Raji (cell line): Measurements from ENCODE around the gene ERI3.

Experiments
- POLR2A ChIP-seq: IDR thresholded peaks from 2 replicates; pipeline ENCODE4 v1.6.1; 2011; ENCODE audit warnings: low read depth, low read length, control low read depth; ENCODE audit not compliant: insufficient read depth

ERI3 gene

GRCh38 chr1:44270686-44271628 is 84.1 kb downstream of the ERI3 start:
- TF ChIP-seq POLR2A: no peak

- TF ChIP-seq POLR2A: no peak
Measured at GRCh38 chr1:44268054-44268453, 87.0 kb downstream of the ERI3 start.

- TF ChIP-seq POLR2A: no peak
Measured at GRCh38 chr1:44267438-44267837, 87.6 kb downstream of the ERI3 start.

GRCh38 chr1:44266400-44267344 is 88.4 kb downstream of the ERI3 start:
- TF ChIP-seq POLR2A: no peak

GRCh38 chr1:44265656-44266358 is 89.2 kb downstream of the ERI3 start:
- no peak for TF ChIP-seq POLR2A

GRCh38 chr1:44264451-44264771 is 90.6 kb downstream of the ERI3 start:
- TF ChIP-seq POLR2A: no peak

- no peak for TF ChIP-seq POLR2A
Measured at GRCh38 chr1:44263568-44264450, 91.2 kb downstream of the ERI3 start.

- no peak for TF ChIP-seq POLR2A
Measured at GRCh38 chr1:44262816-44263567, 92.1 kb downstream of the ERI3 start.

GRCh38 chr1:44262414-44262813 is 92.6 kb downstream of the ERI3 start:
- no peak for TF ChIP-seq POLR2A

GRCh38 chr1:44261962-44262361 is 93.1 kb downstream of the ERI3 start:
- TF ChIP-seq POLR2A: no peak

- TF ChIP-seq POLR2A: no peak
Measured at GRCh38 chr1:44261171-44261817, 93.8 kb downstream of the ERI3 start.

- no peak for TF ChIP-seq POLR2A
Measured at GRCh38 chr1:44260792-44261170, 94.3 kb downstream of the ERI3 start.

GRCh38 chr1:44259090-44259489 is 96.0 kb downstream of the ERI3 start:
- no peak for TF ChIP-seq POLR2A

GRCh38 chr1:44256762-44257554 is 98.1 kb downstream of the ERI3 start:
- TF ChIP-seq POLR2A: no peak
